GM12875 (cell line): ENCODE data around the gene PMEPA1.

Experiments
- H3K4me3 ChIP-seq: one replicate; pipeline ENCODE4 v1.5.1; 2011; ENCODE audit warnings: low read depth, low read length, control low read depth
- TF ChIP-seq, protein P1 (sequence below): IDR thresholded peaks from 2 replicates; pipeline ENCODE4 v1.5.1; 2011; ENCODE audit warnings: low read depth, mild to moderate bottlenecking, control low read depth, inconsistent platforms, low read length, moderate library complexity, borderline replicate concordance; ENCODE audit not compliant: insufficient read depth

The PMEPA1 gene

DNA sequence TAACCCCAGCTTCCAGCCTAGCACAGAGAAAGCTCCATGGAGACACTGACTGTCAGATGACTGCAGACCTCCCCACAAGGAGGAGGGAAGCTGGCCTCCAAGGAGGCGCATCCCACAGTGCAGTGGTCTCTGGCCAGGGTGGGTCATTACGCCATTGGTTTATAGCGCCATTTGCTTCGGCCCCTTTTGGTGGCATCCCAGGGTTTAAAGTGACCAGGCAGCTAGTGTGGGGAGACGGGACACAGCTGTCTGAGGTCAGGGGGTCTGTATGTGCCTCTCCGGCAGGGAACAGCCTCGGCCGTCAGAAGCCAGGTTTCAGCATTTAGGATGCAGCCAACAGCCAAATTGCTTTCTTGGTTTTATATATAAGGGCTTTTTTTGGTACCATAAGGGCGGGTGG, 15.8 kb upstream of the PMEPA1 start:
- H3K4me3 ChIP-seq, result no peak overlapping the region
- TF ChIP-seq, protein P1, sequence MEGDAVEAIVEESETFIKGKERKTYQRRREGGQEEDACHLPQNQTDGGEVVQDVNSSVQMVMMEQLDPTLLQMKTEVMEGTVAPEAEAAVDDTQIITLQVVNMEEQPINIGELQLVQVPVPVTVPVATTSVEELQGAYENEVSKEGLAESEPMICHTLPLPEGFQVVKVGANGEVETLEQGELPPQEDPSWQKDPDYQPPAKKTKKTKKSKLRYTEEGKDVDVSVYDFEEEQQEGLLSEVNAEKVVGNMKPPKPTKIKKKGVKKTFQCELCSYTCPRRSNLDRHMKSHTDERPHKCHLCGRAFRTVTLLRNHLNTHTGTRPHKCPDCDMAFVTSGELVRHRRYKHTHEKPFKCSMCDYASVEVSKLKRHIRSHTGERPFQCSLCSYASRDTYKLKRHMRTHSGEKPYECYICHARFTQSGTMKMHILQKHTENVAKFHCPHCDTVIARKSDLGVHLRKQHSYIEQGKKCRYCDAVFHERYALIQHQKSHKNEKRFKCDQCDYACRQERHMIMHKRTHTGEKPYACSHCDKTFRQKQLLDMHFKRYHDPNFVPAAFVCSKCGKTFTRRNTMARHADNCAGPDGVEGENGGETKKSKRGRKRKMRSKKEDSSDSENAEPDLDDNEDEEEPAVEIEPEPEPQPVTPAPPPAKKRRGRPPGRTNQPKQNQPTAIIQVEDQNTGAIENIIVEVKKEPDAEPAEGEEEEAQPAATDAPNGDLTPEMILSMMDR, result no peak

DNA sequence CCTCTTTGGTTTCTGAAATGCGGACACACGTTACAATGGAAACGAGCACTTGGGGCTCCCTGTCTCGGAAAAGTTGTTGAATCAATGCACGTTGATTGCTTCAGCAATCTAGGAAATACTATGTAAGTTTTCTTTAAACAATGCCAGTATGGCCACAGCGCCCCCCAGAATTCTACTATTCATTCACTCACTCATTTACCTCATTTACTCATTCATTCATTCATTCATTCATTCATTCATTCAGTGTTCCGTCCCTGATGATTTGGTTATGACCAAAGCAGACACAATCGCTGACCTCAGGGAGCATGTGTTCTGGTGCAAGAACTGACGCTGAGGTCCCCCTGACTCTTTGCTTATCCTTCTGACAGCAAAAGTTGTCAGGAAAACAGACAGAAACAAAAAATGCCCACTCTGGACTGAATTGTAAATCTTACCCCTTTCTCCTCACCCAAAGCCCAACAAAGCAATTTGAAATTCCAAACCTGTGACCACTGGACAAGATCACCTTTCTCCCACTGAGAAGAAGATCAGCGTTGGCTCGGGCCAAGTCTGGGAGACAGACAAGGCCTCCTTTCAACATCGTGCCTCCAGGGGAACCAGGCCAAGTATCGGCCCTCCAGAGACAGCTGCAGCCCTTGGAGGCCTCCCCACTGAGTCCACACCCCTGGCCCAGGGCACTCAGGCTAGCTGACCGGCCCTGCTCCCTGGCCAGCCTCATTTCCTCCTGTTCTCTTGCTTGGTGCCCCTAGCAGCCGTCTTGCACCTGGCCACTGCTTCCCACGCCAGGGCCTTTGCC, 15.0 kb upstream of the PMEPA1 start:
- TF ChIP-seq, protein P1, result no peak

DNA sequence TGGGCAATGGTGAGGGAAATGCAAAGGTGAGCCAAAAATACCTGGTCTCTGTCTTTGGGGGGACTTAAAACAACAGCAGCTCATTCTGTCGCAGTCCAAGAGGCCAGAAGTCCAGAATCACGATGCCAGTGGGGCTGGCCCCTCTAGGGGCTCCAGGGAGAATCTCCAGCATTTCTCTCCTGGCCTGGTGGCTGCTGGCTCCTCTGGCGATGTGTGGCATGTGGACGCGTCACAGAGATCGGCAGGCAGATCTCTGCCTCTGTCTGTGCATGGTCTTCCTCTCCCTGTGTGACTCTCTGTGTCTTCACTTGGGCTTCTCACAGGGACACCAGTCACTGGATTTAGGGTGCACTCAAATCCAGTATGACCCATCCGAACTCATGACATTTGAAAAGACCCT, 14.0 kb upstream of the PMEPA1 start:
- TF ChIP-seq, protein P1, result no peak
- no peak overlapping the region for H3K4me3 ChIP-seq

More for the DNA sequence above, 15.0 kb upstream of the PMEPA1 start:
- H3K4me3 ChIP-seq, result no peak overlapping the region

DNA sequence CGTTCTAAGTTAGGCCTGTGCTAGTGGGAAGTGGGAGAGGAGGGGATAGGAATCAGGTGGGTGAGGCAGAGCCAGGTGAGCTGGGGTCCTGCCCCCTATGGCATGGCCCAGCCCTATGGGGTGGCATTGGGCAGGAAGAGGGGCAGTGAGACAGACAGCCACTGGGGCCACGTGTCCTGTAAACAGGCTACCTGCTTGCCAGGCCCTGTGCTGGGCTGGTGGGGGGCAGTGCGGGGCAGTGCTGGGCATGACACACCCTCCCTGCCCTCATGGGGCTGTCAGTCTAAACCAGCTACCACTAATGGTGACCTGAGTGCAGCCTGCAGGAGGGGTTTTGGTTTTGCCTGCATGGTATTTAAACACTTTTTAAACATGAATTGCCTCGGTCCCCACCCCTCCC, 10.1 kb upstream of the PMEPA1 start:
- TF ChIP-seq, protein P1, result no peak
- H3K4me3 ChIP-seq, result no peak overlapping the region

DNA sequence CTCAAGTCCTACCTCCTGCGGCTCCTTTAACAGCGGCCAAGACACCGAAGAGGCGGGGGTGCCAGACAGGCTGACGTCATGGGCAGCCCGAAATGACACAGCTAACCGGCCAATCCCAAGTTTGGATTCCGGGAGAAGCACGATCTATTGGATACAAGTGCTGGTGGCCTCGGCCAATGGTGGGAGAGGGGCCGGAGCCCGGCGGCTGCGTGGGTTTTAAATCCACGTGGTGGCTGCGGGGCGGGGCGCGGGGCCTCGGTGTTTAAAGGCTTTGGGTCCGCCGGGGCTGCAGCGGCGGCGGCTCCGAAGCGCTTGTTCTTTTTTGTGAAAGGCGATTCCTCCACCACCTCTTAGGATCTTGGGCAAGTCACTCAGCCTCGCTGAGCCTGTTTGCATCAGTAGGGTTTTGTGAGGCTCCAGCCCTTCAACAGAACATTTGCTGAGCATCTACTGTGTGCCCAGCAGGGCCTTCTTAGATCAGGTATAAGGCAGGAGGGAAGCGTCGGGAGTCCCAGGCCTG, 8.7 kb upstream of the PMEPA1 start:
- H3K4me3 ChIP-seq, result no peak overlapping the region
- TF ChIP-seq, protein P1, result no peak

DNA sequence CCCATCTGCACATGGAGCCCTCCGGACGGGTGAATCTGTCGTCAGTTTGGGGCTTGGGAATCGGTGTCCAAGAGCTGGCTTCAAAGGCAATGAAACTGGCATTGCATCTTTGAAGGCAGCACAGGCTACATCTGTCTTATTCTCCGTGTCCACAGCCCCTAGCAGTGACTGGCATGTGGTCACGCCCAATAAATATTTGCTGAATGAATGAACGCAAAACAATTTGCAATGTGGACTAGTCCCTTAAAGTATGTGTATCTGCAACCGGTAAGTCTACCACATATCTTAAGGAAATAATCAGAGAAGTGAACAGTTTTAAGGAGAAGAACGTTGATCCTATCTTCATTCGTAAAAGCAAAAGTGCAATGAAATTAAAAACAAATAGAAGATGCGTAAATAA, 8.0 kb upstream of the PMEPA1 start:
- TF ChIP-seq, protein P1, result no peak
- H3K4me3 ChIP-seq, result no peak overlapping the region

DNA sequence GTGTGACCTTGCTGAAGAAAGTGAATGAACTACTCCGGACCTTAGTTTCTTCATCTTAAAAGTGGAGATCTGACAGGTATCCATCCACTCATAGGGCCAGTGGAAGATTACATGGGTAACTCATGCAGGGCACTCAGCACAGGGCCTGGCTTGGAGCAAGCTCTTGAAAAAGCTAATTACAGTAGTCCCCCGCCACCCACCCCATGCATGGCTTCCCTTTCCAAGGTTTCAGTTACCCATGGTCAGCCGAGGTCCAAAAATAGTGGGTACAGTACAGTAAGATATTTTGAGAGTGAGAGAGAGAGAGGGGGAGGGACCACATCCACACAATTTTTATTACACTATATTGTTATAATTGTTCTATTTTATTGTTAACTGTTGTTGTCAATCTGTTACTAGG, 7.1 kb upstream of the PMEPA1 start:
- TF ChIP-seq, protein P1, result no peak
- H3K4me3 ChIP-seq, result no peak overlapping the region
